IPS-NIHi11 (cell line): Measurements from ENCODE around the gene PREX1.
A peak's percentile ranks its signal among the peaks of the same experiment; 100 is the strongest.
"Not testable (repeated sequence)": the region's sequence is repeated elsewhere in the genome, so short reads cannot be mapped to it uniquely, and the experiment has no call there.

Experiments
- DNase-seq: peaks from one replicate; pipeline ENCODE4 v3.0.0; 2012; ENCODE audit warnings: mixed read lengths, low spot score

PREX1 gene

DNA sequence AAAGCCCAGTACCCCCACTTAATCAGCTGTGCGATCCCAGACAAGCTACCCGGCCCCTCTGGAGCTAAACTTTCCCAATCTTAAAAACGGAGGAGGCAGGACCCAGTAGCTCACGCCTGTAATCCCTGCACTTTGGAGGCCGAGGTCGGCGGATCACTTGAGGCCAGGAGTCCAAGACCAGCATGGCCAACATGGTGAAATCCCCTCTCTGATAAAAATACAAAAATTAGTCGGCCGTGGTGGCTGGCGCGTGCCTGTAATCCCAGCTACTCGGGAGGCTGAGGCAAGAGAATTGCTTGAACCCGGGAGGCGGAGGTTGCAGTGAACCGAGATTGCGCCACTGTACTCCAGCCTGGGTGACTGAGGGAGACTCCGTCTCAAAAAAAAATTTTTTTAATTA lies 1.3 kb downstream of the PREX1 start:
- DNase-seq, result not testable (repeated sequence)

- DNase-seq, result peak; percentile 48
Measured at GRCh38 chr20:48826069-48826468, 1.7 kb downstream of the PREX1 start.

DNA sequence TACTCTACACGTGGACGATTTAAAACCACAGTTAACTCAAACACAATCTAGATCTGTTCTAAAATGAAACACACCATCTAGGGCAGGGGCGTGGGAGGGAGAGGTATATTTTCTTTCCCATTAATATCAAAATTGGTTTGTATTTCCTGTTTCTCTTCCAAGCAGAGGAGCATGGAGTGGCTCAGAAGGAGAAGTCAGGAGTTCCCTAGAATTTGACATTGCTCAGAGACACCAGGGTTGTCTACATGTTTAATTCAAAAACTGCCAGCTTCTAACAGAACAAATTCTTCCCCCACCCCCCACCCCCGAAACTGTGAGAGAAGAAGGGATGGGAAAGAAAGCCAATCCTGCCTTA lies 2.3 kb downstream of the PREX1 start:
- DNase-seq, result no peak

DNA sequence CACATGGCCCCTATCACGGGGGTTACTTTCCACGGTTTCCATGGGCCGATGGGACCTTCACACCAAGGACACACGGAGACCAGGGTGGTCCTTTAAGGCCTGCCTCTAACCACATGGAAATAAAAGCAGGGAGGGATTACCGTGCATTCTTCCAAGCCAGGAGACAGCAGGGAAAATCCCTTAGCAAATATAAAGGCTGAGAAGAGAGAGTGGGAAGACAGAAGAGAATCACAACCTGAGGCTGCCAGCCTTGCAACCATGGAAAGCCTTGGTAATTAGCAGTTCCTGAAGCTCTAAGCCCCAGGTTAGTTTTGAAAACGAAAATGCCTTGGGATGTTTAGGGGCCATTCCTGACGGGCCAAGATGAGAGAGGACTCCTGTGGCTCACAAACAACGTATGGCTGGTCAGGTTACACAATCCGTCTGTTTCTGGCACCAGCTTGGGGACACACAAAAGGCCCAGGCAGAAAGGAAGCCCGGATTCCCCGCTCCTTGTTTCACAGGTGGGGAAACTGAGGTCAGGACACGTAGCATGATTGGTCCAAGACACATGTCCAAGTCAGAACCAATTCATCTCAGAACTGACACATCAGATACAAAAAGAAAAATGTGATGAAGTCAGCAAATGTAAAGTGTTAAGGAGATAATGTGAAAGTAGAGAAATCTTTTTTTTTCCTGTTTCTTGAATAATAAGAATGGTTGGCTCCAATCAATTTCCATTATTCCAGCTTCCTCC lies 2.8 kb downstream of the PREX1 start:
- DNase-seq, result no peak

GRCh38 chr20:48823960-48824498 lies 3.8 kb downstream of the PREX1 start:
- no peak for DNase-seq

GRCh38 chr20:48823476-48823875 lies 4.3 kb downstream of the PREX1 start:
- no peak for DNase-seq

- DNase-seq, result no peak
Measured at GRCh38 chr20:48822879-48823385, 4.9 kb downstream of the PREX1 start.

DNA sequence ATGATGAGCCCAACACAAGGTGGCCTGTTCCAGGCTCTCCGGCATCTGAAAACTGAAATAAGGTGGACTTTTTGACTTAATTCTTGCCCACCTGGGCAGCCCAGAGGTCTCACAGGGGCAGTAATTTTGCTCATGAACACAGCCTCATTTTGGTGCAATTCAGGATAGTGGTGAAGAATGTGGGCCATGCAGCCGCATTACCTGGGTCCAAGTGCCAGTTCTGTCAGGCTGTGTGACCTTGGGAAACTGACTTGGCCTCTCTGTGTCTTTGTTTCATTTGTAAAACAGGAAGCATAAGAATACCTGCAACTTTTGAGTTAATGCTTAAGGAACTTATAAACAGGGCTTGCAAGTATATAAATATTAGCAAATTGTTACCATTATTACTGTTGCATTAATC lies 5.6 kb downstream of the PREX1 start:
- no peak for DNase-seq

- no peak for DNase-seq
Measured at GRCh38 chr20:48821261-48821920, 6.4 kb downstream of the PREX1 start.

DNA sequence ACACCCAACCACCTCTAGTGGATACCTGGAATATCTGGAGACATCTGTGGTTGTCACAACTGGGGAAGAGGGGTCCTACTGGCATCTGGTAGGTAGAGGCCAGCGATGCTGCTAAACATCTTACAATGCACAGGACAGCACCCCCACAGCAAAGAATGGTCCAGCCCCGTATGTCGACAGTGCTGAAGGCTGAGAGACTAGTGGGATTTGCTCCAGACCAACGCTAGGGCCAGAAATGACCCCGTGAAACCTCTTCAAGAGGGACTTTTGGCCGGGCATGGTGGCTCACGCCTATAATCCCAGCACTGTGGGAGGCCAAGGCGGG lies 7.2 kb downstream of the PREX1 start:
- no peak for DNase-seq

GRCh38 chr20:48819821-48820648 lies 7.8 kb downstream of the PREX1 start:
- no peak for DNase-seq

DNA sequence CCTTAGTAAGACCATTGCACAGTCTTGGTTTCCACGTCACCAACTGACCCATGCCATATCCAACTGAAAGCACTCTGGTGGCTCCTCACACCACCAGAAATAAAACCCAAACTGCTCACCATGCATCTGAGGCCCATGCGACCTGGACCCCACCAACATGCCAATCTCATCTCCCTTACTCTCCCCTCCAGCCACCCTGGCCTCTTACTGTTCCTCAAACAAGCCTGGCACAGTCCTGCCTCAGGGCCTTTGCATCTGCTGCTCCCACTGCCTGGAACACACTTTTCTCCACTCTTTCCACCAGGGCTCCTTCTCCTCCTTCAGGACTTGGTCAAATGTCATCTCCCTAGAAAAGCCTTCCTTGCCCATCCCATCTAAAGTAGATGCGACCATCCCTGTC lies 8.7 kb downstream of the PREX1 start:
- DNase-seq, result no peak

DNA sequence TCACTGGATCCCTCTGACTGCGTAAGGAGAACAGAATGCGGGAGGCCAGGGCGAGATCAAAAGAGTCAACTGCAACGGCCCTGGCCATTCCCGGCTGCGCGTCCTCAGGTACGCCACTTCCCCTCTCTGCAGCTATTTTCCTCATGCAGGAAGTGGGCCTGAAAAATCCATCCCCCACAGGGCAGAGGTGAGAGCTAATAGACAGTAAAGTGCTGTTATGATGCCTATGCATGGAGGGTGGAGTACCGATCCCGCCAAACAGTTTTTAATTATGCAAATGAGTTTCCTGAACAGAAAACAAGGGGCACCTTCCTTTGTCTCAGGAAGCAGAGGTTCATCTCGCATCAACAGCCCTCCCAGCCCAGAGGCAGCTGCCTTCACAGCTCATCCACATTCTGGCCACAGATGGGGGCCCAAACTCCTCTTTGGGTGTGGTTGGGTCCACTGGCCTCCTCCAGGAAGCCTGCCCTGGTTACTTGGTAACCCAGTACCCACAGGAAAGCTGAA lies 9.3 kb downstream of the PREX1 start:
- DNase-seq, result no peak

- DNase-seq, result no peak
Measured at GRCh38 chr20:48818031-48818370, 9.8 kb downstream of the PREX1 start.

DNA sequence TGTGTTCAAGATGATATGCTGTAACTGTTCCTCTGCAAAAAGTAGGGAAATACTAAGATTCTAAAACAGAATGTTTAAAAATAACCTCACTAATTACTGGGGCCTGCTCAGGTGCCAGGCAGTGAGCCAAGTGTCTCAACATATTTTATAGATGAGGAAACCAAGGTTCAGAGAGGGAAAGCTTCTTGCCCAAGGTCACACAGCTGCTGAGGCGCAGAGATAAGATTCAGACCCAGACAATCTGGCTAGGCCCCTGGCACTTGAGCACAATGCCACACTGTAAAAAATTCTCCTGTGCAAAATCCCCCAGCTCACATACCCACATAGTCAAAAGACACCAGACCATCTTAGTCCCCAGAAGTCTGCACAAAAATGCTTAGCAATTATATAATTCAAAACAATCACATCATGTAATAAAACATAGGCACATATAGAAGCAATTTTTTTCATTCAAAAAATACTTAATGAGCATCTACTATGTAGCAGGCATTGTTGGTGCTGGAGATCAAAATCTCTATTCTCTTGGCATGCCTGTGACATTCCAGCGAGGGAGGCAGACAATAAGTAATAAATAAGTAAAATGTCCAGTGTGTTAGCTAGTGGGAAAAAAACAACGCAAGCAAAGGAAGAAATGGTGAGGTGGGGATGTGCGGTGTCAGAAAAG lies 10.3 kb downstream of the PREX1 start:
- no peak for DNase-seq

DNA sequence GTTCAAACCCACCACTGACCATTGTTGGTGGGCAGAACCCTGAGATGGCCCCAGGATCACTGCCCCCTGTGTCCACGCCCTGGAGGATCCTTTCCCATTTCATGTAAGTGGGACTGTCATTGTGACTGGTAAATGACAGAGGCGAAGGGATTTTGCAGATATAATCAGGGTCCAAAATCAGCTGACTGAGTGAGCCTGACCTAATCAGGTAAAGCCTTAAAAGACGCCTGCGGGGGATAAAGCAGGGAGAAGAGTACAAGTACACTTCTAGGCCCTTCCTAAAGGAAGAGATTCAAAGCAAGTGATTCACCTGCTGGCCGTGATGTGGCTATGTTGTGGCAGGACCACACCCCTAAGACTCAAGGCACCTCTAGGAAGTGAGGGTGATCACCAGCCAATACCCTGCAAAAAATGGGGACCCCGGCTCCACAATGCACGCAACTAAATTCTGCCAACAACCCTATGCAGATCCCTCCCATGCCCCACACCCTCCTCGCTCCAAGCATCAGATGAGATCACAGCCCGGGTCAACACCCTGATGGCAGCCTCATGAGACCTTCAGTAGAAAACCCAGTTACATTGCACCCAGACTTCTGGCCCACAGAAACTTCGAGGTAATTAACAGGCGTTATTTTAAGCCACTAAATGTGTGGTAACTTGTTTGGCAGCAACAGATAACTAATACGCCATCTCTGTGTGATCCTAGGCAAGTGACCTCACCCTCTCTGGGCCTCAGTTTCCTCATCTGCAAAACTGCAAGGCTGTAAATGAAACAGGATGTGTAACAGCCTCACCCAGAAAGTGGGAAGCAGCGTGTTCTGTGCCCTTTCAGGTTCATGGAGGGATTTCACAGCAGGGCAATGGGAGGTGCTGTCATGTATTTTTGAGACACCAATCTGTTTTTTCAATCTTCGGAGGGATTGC lies 11.3 kb downstream of the PREX1 start:
- no peak for DNase-seq

- no peak for DNase-seq
Measured at GRCh38 chr20:48815537-48815936, 12.3 kb downstream of the PREX1 start.

- no peak for DNase-seq
Measured at GRCh38 chr20:48814633-48815032, 13.2 kb downstream of the PREX1 start.

GRCh38 chr20:48813930-48814546 lies 13.8 kb downstream of the PREX1 start:
- no peak for DNase-seq

- DNase-seq, result no peak
Measured at GRCh38 chr20:48813446-48813747, 14.4 kb downstream of the PREX1 start.
